Measurements from ENCODE around the gene MDP1. TPM values are rescaled to one million over a fixed set of nuclear protein-coding genes. Genes with fewer than 3 reads are reported as not detected.

MDP1 gene
- total and polyA plus RNA-seq, 8 donors: 9.3 to 26.9 (median 16.1) TPM; not detected in 1

- peak overlapping the region in 1 of 5 donors; percentile 7 for H3K27ac ChIP-seq
- intact Hi-C loops (cut with DNase I; ENCODE audit: low total_unique reads): no loop called here
- DNase-seq: no peak
- no peaks in the 10 kb centered on the region for H3K27me3 ChIP-seq
- TF ChIP-seq CTCF (IDR thresholded peaks at IDR 0.05): no peak
- TF ChIP-seq POLR2AphosphoS5 (IDR thresholded peaks at IDR 0.05): no peak
- TF ChIP-seq POLR2A (IDR thresholded peaks at IDR 0.05): no peak
- no peak for TF ChIP-seq EP300 (IDR thresholded peaks at IDR 0.05)
- 79 to 90% (median 84%) methylated on average over 7 of the region's 7 CpGs for WGBS, 5 donors
- peaks cover 22 to 45% (median 36%) of the 10 kb centered on the region in 4 donors for H3K4me1 ChIP-seq
- no peaks in the 10 kb centered on the region for H3K9me3 ChIP-seq
- peaks cover 5 to 42% (median 29%) of the 10 kb centered on the region in 4 donors for H3K36me3 ChIP-seq
- H3K4me3 ChIP-seq: no peak overlapping the region
Observed at GRCh38 chr14:24198814-24199524, 16.9 kb downstream of the MDP1 start.

DNA sequence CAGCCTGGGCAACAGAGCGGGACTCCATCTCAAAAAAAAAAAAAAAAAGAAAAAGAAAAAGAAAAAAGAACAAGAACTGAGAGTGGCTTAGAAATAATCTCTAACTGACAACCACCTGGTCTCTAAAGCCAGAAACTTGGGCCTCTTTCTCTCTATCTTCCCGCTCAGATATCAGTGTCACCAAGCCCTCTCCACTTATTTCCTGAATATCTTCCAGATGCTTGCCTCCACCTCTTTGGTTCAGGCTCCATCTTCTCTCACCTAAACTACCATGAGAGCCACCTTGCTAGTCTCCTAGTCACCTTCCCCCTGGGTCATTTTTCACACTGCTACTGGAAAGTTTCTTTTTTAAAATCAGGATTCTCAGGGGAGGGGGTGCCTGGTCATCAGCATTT lies 18.8 kb downstream of the MDP1 start:
- DNase-seq: no peak
- Histone ChIP-seq H3K27me3 (no peaks in the 10 kb centered on the region), H3K36me3 (peaks cover 5 to 41% (median 31%) of the 10 kb centered on the region in 4 donors), H3K9me3 (no peaks in the 10 kb centered on the region), H3K4me1 (peaks cover 24 to 59% (median 48%) of the 10 kb centered on the region in 4 donors), H3K27ac (peak overlapping the region in 2 of 5 donors; percentile 98 to 99), H3K4me3 (peak overlapping the region in 2 of 4 donors; percentile 16 to 87)
- intact Hi-C loops (cut with DNase I; ENCODE audit: low total_unique reads): no loop called here
- 80 to 87% (median 86%) methylated on average over 2 of the region's 2 CpGs for WGBS, 5 donors
- TF ChIP-seq CTCF (IDR thresholded peaks at IDR 0.05) (no peak), POLR2AphosphoS5 (IDR thresholded peaks at IDR 0.05) (no peak), EP300 (IDR thresholded peaks at IDR 0.05) (no peak), POLR2A (IDR thresholded peaks at IDR 0.05) (no peak)

DNA sequence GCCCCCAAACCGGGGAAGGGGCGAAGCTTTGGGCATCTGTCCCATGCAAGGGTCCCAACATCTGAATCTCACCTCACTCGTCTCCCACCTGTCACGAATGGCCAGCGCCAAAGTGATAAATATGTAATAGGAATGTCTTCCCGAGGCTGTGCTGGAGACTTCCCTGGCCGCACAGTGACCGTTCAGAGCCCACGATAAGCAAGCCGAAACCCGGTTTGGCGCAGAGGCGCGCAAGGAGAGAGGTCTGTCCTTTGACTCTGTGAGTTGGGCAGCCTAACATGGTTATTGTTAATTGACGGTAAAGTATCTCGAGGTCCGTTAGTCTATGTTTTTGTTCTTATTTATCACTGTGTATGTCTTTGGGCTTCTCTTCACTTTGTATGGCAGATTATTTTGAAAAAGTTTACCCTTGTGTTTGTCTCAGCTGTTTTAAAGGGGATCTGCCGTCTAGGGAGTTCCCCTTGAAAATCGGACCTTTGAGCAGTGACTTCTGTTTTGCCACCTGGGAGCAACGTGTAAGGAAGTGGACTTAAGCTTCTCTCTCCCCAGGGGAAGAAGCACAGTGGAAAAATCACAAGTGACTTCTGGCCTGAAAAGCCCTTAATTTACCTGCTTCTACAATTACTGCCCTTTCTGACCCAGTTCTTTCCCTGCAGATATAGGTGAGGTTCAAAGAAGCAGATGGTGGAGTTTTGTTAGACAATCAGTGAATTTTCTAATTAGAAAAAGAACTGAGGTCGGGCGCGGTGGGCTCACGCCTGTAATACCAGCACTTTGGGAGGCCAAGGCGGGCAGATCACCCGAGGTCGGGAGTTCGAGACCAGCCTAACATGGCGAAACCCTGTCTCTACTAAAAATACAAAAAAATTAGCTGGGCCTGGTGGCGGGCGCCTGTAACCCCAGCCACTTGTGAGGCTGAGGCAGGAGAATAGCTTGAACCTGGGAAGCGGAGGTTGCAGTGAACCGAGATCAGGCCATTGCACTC lies 19.5 kb downstream of the MDP1 start:
- H3K27ac ChIP-seq: peak overlapping the region; percentile 93 to 99 (median 98)
- peaks cover 2 to 41% (median 33%) of the 10 kb centered on the region in 4 donors for H3K36me3 ChIP-seq
- intact Hi-C loops (cut with DNase I; ENCODE audit: low total_unique reads): no loop called here
- no peaks in the 10 kb centered on the region for H3K27me3 ChIP-seq
- 30 to 33% (median 31%) methylated on average over 33 of the region's 33 CpGs for WGBS, 5 donors
- peak overlapping the region; percentile 84 to 99 (median 88) for H3K4me3 ChIP-seq
- no peaks in the 10 kb centered on the region for H3K9me3 ChIP-seq
- peaks cover 24 to 65% (median 49%) of the 10 kb centered on the region in 4 donors for H3K4me1 ChIP-seq
- peak in 1 of 2 donors; percentile 59 for DNase-seq
- TF ChIP-seq EP300 (IDR thresholded peaks at IDR 0.05) (no peak), POLR2AphosphoS5 (IDR thresholded peaks at IDR 0.05) (no peak), POLR2A (IDR thresholded peaks at IDR 0.05) (no peak), CTCF (IDR thresholded peaks at IDR 0.05) (no peak)
